Breast epithelium (tissue), 3 donors: ENCODE measurements around the gene WWP2.

ENCODE experiments used
- CTCF ChIP-seq, 3 donors: fragments of 450-650 bp; IDR thresholded peaks; one replicate each; pipeline ENCODE4 v1.5.1; 2016 to 2017; ENCODE audit warnings: antibody characterized with exemption in 3 of 3, mild to moderate bottlenecking in 3 of 3, moderate library complexity in 3 of 3
- POLR2AphosphoS5 ChIP-seq, 3 donors: sonication (generic); formaldehyde crosslinking; IDR thresholded peaks; one replicate each; pipeline ENCODE4 v1.6.1; 2017; ENCODE audit warnings: antibody characterized with exemption in 3 of 3

GRCh38 chr16:69784586-69784985 is 22.5 kb downstream of the WWP2 start:
- TF ChIP-seq CTCF (IDR thresholded peaks at IDR 0.05) (no peak), POLR2AphosphoS5 (IDR thresholded peaks at IDR 0.05) (no peak)
